Loucy (cell line): ENCODE measurements around the gene PIKFYVE.
"Not testable (repeated sequence)": the region's sequence is repeated elsewhere in the genome, so short reads cannot be mapped to it uniquely, and the experiment has no call there.

Source experiments
- H2AFZ ChIP-seq: fragments of 200-600 bp; sonication (generic); 2 replicates; pipeline ENCODE4 v1.6.0; 2016; ENCODE audit warnings: antibody characterized with exemption, mild to moderate bottlenecking, low read length, moderate library complexity
- H3F3A ChIP-seq: fragments of 200-600 bp; 2 replicates; pipeline ENCODE4 v1.6.0; 2016; ENCODE audit warnings: antibody characterized with exemption, low read depth, mild to moderate bottlenecking
- H3K27me3 ChIP-seq: fragments of 200-600 bp; sonication (generic); 2 replicates; pipeline ENCODE4 v1.6.1; 2014; ENCODE audit warnings: low read length, mild to moderate bottlenecking; ENCODE audit not compliant: insufficient read depth, poor library complexity, severe bottlenecking
- H3K36me3 ChIP-seq: fragments of 200-600 bp; sonication (generic); 2 replicates; pipeline ENCODE4 v1.6.1; 2016; ENCODE audit warnings: low read length; ENCODE audit not compliant: insufficient read depth
- H3K4me1 ChIP-seq: fragments of 200-600 bp; sonication (generic); 2 replicates; pipeline ENCODE4 v1.5.1; 2014; ENCODE audit warnings: low read length, mild to moderate bottlenecking; ENCODE audit not compliant: insufficient read depth, poor library complexity, severe bottlenecking
- H3K4me2 ChIP-seq: fragments of 200-600 bp; sonication (generic); 2 replicates; pipeline ENCODE4 v1.6.0; 2014; ENCODE audit warnings: antibody characterized with exemption, low read length, low read depth, mild to moderate bottlenecking; ENCODE audit not compliant: poor library complexity, severe bottlenecking
- H3K4me3 ChIP-seq: fragments of 200-600 bp; sonication (generic); 2 replicates; pipeline ENCODE4 v1.5.1; 2014; ENCODE audit warnings: low read length, mild to moderate bottlenecking, mixed read lengths; ENCODE audit not compliant: poor library complexity, severe bottlenecking
- H3K79me2 ChIP-seq: fragments of 200-600 bp; sonication (generic); 2 replicates; pipeline ENCODE4 v1.6.1; 2014; ENCODE audit warnings: low read length; ENCODE audit not compliant: insufficient read depth
- H3K9ac ChIP-seq: fragments of 200-600 bp; sonication (generic); 2 replicates; pipeline ENCODE4 v1.6.0; 2014; ENCODE audit warnings: mild to moderate bottlenecking, low read depth, low read length, moderate library complexity; ENCODE audit not compliant: poor library complexity, severe bottlenecking
- H3K9me2 ChIP-seq: fragments of 200-600 bp; sonication (generic); replicated peaks from 2 replicates; pipeline ENCODE4 v1.6.1; 2016; ENCODE audit warnings: low read depth, low read length, mixed read lengths
- H3K9me3 ChIP-seq: fragments of 200-600 bp; sonication (generic); 2 replicates; pipeline ENCODE4 v1.6.1; 2014; ENCODE audit warnings: mild to moderate bottlenecking, antibody characterized with exemption, low read length, low read depth; ENCODE audit not compliant: insufficient read depth
- H4K20me1 ChIP-seq: fragments of 200-600 bp; sonication (generic); 2 replicates; pipeline ENCODE4 v1.6.0; 2014; ENCODE audit warnings: antibody characterized with exemption, low read length, mild to moderate bottlenecking; ENCODE audit not compliant: insufficient read depth, poor library complexity, severe bottlenecking
- CTCF ChIP-seq: fragments of 200-600 bp; sonication (generic); conservative IDR thresholded peaks from 2 replicates; pipeline ENCODE4 v1.5.1; 2014; ENCODE audit warnings: mild to moderate bottlenecking, antibody characterized with exemption, low read length
- EZH2phosphoT487 ChIP-seq: fragments of 200-600 bp; IDR thresholded peaks from 2 replicates; pipeline ENCODE4 v1.6.1; 2018; ENCODE audit warnings: antibody characterized with exemption, mild to moderate bottlenecking, moderate library complexity, borderline replicate concordance

PIKFYVE gene

GRCh38 chr2:208352644-208353567 lies 86.9 kb downstream of the PIKFYVE start:
- Histone ChIP-seq H3K36me3 (peaks cover 73% of the 10 kb centered on the region), H3K9me3 (no peaks in the 10 kb centered on the region), H3F3A (no peaks in the 10 kb centered on the region), H3K4me1 (peaks cover 10% of the 10 kb centered on the region), H3K27me3 (no peaks in the 10 kb centered on the region), H4K20me1 (no peaks in the 10 kb centered on the region), H3K4me2 (no peak overlapping the region), H2AFZ (no peak overlapping the region), H3K9me2 (no peaks in the 10 kb centered on the region), H3K4me3 (no peak overlapping the region), H3K79me2 (no peaks in the 10 kb centered on the region), H3K9ac (no peak overlapping the region)
- TF ChIP-seq EZH2phosphoT487 (no peak), CTCF (no peak)

GRCh38 chr2:208354964-208355381 lies 88.9 kb downstream of the PIKFYVE start:
- no peaks in the 10 kb centered on the region for H3K9me3 ChIP-seq
- H3K79me2 ChIP-seq: no peaks in the 10 kb centered on the region
- H3K27me3 ChIP-seq: no peaks in the 10 kb centered on the region
- H3K9me2 ChIP-seq: no peaks in the 10 kb centered on the region
- H3K4me1 ChIP-seq: peaks cover 10% of the 10 kb centered on the region
- H4K20me1 ChIP-seq: no peaks in the 10 kb centered on the region
- TF ChIP-seq CTCF: no peak
- no peak for TF ChIP-seq EZH2phosphoT487
- H3K4me2 ChIP-seq: no peak overlapping the region
- H3K36me3 ChIP-seq: peaks cover 56% of the 10 kb centered on the region
- no peak overlapping the region for H2AFZ ChIP-seq
- H3K4me3 ChIP-seq: no peak overlapping the region
- no peak overlapping the region for H3K9ac ChIP-seq
- H3F3A ChIP-seq: no peaks in the 10 kb centered on the region

- peaks cover 44% of the 10 kb centered on the region for H3K36me3 ChIP-seq
Measured at GRCh38 chr2:208356420-208356819, 90.4 kb downstream of the PIKFYVE start.

More at GRCh38 chr2:208356420-208356819, 90.4 kb downstream of the PIKFYVE start:
- H2AFZ ChIP-seq, H3F3A ChIP-seq, H3K9ac ChIP-seq, H3K4me3 ChIP-seq, H3K27me3 ChIP-seq, H3K9me3 ChIP-seq, H3K79me2 ChIP-seq, H4K20me1 ChIP-seq, H3K4me2 ChIP-seq, H3K9me2 ChIP-seq: not testable (repeated sequence)
- peaks cover 10% of the 10 kb centered on the region for H3K4me1 ChIP-seq
